Nucleus accumbens (tissue), 56 donors: ENCODE data around the gene MAD2L2.
A peak's percentile ranks its signal among the peaks of the same experiment; 100 is the strongest.

Source experiments
- DNase-seq, 56 donors: peaks; one replicate each; lab custom pipeline; 2025; lab: John Stamatoyannopoulos, UW

Gene MAD2L2

DNA sequence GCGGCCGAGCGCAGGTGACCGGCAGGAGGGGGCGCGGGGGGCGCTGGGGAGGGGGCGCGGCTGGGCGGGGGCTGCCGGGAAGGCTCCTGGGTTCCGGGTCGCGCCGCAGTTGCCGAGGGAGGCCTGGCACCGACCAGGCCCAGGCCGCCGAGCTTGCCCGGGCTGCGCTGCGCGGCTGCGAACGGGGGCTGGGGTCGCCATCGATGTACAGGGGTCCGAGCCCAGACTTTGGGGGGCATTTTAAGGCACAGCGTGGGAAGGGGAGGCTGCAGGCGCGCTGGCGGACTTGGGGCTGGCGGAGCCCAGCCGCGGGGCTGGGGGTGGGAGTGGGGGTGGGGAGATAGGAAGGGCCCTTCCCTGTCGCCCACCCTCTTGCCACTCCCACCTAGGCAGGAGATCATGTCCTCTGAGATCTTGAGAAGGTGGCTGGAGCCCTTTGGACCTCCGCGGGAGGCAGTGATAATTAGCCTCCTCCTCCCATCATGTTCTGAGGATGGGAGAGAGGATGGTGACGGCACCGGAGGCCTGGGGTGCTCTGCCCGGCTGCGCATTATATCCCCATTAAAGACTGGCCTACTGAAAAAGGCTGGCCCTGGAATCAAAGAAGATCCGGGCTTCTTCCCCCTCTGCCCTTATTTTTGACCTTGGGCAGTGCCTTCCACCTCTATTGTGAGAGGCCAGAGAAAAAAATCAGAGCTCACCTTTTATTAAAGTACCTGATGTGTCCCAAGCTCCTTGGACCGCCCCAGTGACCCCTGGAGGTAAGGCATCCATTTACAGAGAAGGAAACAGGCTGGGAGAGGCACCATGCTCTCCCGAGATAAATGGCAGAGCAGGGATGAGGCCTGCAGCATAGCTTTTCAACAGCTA is 25.8 kb downstream of the MAD2L2 start:
- DNase-seq: peak in 2 of 56 donors; percentile 46 to 53

DNA sequence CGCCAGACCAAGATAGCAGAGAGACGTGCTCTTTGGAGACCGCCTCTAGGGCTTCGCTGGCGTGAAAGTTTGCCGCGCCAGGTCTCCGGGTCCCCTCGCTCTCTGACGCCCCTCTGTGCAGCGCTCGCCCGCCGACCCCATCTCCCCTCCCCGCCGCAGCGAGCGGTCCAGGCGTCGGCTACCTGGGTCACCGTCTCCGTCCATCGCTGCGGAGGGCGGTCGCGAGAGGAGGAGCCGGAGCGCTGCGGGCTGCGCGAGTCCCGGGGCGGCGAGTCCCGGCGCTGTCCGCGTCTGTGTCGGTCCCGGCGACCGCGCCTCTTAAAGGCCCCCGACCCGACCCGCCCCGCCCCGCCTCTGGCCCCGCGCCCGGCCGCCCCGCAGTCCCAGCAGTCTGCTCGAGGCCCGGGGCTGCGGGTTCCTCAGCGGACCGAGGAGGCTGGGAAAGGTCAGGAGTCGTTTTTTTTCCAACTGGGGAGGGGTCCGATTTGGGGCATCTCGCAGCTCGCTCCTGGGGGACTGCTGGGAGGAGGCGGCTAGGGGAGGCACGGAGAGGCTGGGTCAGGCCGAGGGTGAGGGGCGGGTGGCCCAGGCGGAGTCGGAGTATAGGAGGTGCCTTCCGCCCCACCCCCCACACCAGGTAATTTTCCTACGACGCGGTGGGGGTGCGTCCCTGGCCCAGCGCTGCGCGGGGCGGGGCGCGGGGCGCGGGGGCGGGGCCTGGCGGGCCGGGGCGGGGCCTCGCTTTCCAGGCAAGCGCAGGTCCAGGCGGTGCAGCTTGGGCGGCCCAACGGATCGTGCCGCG is 26.6 kb downstream of the MAD2L2 start, which contains the start of the genes FBXO2 and FBXO44:
Gene FBXO2, minus strand, starts transcription at position 293 of the 802 bp plus-strand sequence. Its CDS starts 89 bp downstream, at position 204.
Gene FBXO44, plus strand, starts transcription at position 741 of the 802 bp plus-strand sequence. CDS start 959 bp downstream, outside the sequence.
- peak in 44 of 56 donors; percentile 17 to 85 (median 46) for DNase-seq

DNA sequence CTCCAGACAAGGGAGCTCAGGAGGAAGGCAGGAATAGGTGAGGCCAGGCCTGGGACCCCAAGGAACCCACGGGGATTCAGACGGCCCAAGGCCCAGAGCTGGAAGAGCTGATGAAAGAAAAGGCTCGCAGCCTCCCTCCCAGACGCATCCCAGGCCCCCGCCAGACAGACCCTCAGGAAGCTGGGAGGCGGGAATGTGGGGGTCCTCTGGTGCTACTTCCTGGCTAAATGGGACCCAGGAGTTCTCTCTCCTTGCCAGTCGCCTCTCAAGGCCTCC is 27.1 kb downstream of the MAD2L2 start:
- DNase-seq: no peak

DNA sequence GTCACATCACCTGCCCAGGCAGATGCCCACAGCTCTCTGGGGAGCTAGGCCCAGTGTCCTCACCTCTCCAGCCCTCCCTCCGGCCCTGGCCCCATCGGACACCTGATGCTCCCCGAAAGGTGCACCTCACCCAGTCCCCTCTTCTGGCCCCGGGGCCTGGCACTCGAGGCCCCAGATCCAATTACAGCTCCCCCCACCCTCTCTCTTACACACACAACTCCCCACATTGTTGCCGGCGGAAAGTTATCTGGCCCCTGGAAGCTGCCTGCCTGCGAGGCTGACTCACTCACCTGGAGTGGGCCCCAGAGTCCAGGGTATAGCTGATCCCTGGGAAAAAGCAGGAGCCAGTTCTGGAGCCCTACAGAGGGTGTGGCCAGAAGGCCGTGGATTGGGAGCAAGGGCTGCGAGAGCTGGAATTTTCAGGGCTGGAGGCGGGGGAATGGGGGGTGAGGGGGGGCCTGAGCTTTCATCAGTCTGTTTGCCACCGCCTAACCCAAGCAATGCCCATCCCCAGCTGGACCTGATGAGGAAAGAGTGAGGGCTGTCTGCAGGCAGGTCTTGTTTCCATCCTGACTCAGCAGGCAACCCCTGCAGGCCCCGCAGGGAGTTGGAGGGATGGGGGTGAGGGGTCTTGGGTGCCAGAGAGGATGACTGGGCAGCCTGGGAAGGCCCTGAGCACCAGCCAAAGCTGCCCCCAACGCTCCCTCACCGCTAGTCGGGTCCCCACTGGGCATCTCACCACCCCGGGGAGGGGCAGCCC is 27.7 kb downstream of the MAD2L2 start:
- peak in 3 of 56 donors; percentile 20 to 32 (median 22) for DNase-seq

DNA sequence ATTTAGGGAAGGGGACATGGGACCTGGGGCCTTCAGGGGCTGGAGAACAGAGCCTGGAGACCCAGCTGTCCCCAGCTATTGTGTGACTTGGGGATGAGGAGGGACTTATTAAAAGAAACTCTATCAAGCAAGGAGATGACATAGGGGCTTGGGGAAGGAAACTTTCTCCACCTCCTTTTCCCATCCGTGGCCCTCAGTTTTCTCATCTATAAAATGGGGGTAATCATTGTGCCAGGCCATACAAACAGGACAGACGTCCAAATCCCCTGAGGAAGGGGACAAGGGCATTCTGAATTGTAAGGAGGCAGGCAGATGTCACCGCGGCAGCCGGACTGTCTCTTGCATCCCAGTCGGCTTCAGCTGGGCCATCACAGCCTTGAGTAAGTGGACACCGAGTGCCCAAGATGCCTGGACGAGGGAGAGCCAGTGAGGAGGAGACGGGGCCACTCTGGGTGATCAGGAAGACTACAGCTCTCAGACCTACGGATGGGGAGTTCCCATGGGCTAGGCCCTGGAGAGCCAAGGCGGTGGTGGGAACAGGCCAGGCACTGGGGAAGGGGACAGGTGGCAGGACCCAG is 28.7 kb downstream of the MAD2L2 start:
- DNase-seq: no peak

DNA sequence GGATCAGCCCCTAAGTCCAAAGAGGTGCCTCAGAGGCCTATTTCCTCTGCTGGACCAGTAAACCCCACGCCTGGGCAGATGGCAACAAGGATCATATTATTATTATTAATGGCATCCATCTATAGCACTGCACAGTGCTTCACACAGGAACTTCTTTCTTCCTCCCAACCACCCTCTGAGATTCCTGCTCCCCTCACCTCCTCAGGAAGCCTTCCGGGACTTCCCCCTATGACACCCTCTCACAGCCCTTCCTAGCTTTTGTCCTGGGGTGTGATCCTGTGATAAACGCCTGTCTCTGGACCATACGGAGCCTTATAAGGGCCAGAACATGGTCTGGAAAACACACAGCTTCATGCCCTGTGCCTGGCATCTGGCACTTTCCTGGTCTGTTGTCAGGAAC is 29.9 kb downstream of the MAD2L2 start:
- DNase-seq: no peak

DNA sequence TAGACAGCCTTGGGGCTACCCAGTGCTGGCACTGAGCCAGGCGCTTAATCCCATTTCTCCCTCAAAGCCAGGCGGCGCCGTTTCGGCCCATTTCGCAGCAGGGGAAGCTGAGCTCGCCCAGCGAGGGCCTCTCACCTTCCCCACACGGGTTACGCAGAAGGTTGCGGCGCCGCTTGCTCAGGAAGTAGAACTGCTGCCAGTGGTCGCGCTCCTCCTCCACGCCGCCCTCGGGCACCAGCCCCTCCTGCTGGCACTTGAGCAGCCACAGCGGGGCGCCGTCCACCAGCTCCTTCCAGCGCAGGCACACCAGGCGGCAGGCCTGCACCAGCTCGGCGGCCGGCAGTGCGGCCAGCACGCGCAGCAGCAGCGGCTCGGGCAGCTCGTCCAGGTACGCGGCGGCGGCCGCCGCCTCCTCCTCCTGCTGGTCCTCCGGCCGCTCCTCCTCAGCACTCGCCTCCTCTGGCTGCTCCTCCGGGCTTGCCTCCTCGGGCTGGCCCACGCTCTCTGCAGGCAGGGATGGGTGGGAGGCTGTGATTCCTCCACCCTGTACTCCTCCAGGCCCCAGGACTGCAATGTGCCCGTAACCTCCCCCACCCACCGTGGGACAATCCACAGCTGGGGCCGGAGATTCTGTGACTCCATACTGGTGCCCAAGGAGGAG is 30.5 kb downstream of the MAD2L2 start:
- DNase-seq: peak in 47 of 56 donors; percentile 20 to 81 (median 44)

DNA sequence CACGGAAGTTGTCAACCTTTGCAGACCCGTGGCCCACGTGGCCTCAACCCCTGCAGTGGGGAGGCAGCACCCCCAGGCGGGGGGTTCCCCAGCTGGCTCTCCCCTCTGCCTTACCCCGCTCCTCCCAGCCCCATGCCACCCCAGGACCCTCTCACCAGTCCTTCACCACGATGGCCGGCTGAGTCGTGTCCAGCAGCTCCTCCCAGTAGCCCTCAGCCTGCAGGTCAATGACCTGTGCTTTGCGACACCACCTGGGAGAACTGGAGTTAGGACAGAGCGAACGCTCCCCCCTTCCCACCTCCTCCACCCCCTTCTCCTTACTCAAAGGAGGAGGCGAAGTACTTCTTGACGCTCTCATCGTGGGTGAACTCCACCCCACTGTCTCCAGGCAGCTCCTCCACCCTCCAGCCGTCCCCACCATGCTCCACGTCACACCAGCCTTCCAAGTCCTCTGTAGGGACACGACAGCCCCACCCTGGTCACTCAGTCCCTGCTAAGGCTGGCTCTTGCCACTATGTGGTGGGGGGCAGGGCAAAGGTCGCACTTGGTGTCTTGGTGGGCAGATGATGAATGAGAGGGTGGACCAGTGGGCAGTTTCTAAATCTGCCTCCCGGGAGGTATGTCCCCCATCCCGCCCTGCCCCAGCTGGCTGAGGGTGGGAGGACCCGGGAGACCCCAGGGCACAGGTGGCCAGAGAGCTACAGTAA is 31.2 kb downstream of the MAD2L2 start:
- DNase-seq: peak in 14 of 56 donors; percentile 7 to 65 (median 30)

DNA sequence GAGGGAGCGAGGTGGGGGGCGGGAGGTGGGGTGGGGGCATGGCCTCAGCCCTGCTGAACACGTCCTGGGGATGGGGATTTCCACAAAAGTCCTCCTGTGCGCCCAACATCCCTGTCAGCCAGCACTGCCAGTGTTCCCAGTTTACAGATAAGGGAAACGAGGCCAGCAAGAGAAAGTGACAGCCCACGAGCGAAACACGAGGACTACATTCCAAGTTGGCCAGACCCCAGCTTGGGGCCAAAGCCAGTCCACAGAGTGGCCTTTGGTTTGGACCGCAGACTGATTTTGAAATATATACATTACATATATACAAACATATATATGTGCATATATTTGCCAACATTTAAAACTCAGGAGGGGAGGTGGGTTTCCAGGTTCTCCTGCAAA is 31.7 kb downstream of the MAD2L2 start:
- no peak for DNase-seq

DNA sequence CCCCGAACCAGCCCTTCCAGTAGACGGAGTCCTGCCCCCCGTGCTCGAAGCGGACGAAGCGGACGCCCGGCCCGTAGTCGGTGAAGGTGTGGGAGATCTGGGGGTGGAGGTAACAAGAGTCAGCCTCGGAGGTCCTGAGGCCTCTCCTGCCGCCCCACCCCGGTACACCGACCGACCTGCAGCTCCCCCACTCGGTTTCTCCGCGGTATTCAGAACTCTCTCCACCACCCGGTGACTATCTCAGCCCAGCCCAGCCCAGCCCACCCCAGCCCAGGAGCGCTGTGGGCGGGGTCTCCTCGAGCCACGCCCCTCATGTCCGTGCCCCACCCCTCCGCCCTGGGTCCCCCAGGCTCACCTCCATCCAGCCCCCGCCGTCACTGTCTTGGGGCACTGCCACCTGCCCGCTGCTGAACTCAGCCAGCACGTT is 32.2 kb downstream of the MAD2L2 start:
- DNase-seq: peak in 15 of 56 donors; percentile 19 to 56 (median 33)

DNA sequence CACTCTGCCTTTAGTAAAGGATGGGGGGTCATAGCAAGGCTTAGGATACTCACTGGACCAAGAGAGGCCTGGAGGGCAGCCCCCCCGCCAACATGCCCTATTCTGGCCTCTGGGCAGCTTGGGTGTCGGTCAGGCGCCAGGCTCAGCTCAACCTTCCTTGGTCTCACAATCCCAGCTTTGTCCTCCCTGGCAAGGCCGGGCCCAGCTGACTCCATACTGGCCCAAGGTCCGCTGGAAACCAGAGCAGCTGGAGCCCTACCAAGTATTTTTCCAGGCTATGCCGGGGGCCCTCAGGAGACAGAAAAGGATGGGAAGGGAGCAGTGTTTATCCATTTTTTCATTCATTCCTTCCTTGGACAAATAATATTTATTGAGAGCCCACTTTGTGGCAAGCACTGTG is 32.9 kb downstream of the MAD2L2 start:
- peak in 55 of 56 donors; percentile 30 to 97 (median 88) for DNase-seq

DNA sequence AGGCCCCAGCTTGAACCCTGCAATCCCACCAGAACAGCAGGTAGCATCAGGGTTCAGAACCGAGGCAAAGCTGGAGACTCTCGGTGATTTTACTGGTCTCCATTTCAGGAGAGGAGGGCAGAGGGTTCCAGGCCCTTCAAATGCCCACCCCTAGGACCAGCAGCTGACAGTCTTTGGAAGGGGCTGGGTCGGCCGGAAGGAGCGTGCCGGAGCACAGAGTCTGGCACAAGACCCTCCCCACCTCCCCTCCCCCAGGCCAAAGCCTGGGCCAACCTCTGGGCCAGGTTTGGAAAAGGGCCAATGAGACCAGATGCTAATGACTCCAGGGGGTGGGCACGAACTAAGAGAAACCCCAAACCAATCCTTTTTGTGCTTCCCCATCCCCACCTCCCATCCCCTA is 33.6 kb downstream of the MAD2L2 start:
- no peak for DNase-seq

DNA sequence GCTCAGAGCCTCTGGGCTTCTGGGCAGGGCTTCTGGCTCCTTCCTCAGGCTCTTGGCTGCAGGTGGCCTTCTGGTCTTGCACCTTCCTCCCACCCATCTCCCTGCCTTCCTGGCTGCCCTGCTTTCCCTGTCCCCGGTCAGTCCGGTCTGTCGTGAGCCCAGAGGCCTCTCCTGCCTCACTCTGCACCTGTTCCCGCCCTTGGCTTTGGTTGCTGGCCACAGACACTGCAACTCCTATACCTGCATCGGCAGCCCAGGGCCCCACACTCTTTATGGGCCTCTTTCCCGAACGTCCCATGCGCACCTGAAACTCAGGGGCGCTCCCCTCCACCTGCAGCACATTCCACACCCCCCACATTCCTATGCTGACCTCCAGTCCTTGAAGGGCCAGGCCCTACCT is 34.6 kb downstream of the MAD2L2 start:
- no peak for DNase-seq

DNA sequence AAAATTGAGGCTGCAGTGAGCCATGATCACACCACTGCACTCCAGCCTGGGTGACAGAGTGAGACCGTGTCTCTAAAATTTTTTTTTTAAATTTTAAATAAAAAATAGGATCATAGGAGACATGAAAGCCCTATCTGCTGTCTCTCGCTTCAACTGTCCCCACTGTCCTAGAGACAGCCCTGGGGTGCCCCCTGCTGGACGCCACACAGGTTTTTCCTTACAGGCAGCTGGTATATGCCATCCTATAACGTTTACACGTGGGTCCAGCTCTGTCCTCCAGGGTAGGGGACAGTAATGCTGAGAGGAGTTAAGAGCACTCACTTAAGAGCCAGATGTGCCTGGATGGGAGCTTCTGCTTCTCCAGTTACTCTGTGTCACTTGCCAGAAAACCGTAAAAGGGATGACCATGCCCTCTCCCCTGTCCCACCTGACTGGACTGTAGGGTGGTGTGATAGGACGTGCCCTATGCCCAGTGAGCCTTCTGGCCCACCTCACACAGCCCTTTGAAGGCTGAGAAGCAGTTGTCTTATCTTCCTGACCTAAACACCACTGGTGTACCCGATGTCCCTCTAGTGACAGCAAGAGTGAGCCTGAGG is 35.2 kb downstream of the MAD2L2 start:
- DNase-seq: peak in 51 of 56 donors; percentile 22 to 93 (median 63)

DNA sequence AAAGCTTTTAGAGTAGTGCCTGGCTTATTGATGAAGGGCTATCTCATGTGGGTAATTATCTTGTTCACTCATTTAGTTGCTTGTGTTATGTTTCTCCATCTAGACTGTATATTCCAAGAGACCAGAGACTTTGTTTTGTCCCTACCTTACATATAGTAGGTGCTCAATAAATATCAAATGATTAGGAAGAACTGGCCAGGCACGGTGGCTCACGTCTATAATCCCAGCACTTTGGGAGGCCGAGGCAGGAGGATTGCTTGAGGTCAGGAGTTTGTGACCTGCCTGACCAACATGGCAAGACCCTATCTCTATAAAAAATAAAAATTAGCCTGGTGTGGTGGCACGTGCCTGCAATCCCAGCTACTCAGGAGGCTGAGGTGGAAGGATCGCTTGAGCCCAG is 35.7 kb downstream of the MAD2L2 start:
- no peak for DNase-seq

DNA sequence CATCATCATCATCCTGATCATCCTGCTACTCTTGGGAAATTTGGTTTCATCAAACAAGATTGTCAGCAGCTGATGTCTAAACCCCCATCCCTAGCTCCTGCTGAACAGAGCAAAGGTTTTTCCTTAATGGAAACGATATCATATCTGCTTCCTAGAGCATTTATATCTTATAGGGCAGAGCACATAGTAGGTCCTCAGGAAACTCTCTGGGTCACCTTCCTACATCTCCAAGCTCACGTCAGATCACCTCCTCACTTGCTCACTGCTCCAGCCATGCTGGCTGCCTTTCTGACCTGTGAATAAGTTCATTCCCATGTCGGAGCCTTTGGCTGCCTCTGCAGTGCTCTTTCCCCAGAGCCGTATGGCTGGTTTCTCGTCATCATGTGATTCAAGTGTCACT is 37.2 kb downstream of the MAD2L2 start:
- DNase-seq: no peak

DNA sequence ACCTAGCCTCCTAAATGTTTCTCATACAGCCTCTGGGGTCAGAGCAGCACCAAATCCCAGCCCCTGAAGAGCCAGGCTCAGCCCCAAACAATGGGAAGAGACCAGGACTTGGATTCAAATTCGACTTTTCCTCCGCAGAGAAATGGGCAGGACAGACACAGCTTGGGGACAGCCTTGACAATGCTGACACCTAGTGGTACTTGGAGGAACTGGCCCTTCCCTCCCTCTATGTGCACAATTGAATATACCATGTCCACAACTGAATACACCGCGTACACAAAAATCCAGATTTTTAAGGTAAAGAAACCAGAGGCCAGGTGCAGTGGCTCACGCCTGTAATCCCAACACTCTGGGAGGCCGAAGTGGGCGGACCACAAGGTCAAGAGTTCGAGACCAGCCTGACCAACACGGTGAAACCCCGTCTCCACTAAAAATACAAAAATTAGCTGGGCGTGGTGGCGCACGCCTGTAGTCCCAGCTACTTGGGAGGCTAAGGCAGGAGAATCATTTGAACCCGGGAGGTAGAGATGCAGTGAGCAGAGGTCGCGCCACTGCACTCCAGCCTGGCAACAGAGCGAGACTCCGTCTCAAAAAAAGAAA is 38.4 kb downstream of the MAD2L2 start:
- DNase-seq: peak in 42 of 56 donors; percentile 8 to 87 (median 36)

DNA sequence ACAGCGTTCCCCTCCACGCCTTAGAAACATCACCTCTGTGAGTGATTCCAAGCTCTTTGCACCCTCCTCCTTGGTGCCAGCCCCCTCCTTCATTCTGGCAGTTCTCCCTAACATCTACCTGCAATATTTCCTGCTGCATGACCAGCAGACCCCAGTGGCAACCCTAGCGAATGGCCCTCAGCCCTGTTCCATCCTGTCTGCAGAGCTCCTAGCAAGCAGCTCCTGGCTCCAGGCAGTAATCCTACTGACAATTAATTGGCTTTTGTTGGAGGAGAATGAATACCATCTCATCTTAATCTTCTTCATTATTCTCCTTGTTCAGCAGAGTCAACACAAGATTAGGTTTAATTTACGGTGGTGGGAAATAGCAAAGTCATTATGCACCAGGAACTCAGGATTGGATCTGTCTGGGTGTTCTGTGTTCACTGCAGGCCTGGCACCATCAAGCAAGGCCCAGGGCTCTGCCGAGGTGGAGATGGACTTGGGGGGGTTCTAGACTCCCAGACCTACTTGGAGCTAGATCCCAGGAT is 39.1 kb downstream of the MAD2L2 start:
- DNase-seq: no peak
